Mucosa of rectum (tissue), 2 donors: ENCODE measurements around the gene CTTN.

Source experiments
- H3K27ac ChIP-seq, 2 donors: one replicate each; pipeline ENCODE4 v1.7.0; 2013; ENCODE audit warnings: inconsistent platforms in 2 of 2, low read depth in 2 of 2, low read length in 2 of 2
- H3K27me3 ChIP-seq, 2 donors: one replicate each; pipeline ENCODE4 v1.7.0; 2013; ENCODE audit warnings: low read length in 2 of 2; ENCODE audit not compliant: control insufficient read depth in 2 of 2, insufficient read depth in 2 of 2
- H3K36me3 ChIP-seq, 2 donors: one replicate each; pipeline ENCODE4 v1.7.0; 2013; ENCODE audit warnings: low read length in 2 of 2; ENCODE audit not compliant: control insufficient read depth in 2 of 2, insufficient read depth in 2 of 2
- H3K4me1 ChIP-seq, 2 donors: one replicate each; pipeline ENCODE4 v1.7.0; 2013; ENCODE audit warnings: low read length in 2 of 2, mild to moderate bottlenecking in 1 of 2; ENCODE audit not compliant: control insufficient read depth in 2 of 2, insufficient read depth in 2 of 2
- H3K4me3 ChIP-seq, 2 donors: one replicate each; pipeline ENCODE4 v1.7.0; 2013; ENCODE audit warnings: low read length in 2 of 2
- H3K9ac ChIP-seq, 2 donors: one replicate each; pipeline ENCODE4 v1.7.0; 2013; ENCODE audit warnings: low read length in 2 of 2, low read depth in 1 of 2, mild to moderate bottlenecking in 1 of 2
- H3K9me3 ChIP-seq, 2 donors: one replicate each; pipeline ENCODE4 v1.7.0; 2013; ENCODE audit warnings: low read length in 2 of 2; ENCODE audit not compliant: control insufficient read depth in 2 of 2
- donor health status: healthy.
- donor health status: Normal muscosa, but diverticular disease.

The CTTN gene

DNA sequence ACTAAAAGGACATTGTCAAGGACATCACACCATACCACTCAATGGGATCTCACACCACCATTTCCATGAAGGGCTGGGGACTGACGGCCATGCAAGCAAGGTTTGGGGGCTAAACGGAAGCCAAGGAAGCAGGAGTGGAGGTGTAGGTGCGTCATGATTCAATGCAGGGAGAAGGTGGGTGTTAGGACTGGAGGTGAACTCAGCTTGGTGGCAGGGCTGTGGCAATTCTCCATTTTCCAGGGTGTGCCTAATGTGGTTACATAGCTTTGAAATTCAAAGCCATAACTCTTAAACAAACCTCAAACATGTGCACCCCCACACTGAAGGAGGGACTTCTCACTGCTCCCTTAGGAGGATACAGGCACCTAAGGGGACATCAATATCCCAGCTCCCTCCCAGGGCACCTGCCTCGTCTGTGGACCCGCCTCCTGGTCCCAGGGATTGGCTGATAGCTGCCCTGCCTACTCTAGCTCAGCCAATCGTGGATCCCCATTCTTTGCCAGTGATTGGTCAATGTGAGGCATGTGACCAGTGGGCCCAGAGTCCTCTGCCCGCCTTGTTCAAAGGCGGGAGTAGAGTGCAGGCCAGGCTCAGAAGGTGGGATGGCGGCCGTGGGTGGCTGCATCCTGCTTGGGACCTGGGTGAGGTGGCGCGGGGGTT, 64.6 kb downstream of the CTTN start:
- no peak overlapping the region for H3K4me3 ChIP-seq
- no peaks in the 10 kb centered on the region for H3K9me3 ChIP-seq
- no peaks in the 10 kb centered on the region for H3K4me1 ChIP-seq
- H3K36me3 ChIP-seq, result no peaks in the 10 kb centered on the region
- no peak overlapping the region for H3K27ac ChIP-seq
- H3K27me3 ChIP-seq, result peaks cover 0 to 6% of the 10 kb centered on the region in 2 donors
- H3K9ac ChIP-seq, result no peak overlapping the region

- Histone ChIP-seq H3K4me1 (no peaks in the 10 kb centered on the region), H3K36me3 (no peaks in the 10 kb centered on the region), H3K9ac (no peak overlapping the region), H3K4me3 (no peak overlapping the region), H3K9me3 (no peaks in the 10 kb centered on the region), H3K27me3 (peaks cover 0 to 6% of the 10 kb centered on the region in 2 donors), H3K27ac (no peak overlapping the region)
These were observed 65.3 kb downstream of the CTTN start for GRCh38 chr11:70463478-70464255.

DNA sequence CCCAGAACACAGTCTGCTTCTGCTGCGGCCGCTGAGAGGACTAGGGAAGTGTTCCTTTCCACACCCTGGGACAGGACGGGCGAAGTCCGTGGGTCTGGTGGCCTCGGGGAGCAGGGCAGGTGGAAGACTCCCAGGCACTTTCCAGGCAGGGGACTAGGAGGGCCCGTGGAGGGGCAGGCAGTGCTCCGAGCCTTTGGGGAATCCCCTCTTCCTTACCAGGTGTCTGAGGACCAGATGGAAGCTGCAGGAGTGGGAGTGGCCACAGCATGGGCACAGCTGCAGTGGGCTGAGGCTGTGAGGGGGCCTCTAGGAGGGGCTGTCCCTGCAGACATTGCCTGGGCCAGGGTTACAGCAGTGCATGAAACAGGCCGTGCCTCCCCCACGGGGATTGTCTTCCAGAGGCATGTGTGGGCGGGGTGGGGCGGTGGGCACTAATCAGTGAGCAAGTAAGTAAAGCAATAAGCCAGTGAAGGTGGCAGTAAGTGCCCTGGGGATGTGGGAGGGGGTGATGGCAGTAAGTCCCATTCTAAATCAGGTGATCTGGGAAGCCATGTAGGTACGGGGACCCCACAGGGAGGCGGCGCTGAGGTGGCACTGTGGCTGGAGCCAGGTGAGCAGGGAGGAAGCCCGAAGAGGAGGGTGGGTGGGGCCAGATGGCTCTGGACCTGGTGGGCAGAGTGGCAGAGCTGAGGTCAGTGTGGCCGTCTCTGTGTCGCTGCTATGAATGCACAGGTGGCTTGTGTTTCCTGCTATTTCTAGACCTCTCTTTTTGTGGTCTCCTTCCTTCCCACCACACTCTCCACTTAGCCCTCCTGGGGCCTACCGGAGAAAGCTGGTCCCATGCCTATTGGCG, 66.4 kb downstream of the CTTN start:
- Histone ChIP-seq H3K27ac (no peak overlapping the region), H3K36me3 (no peaks in the 10 kb centered on the region), H3K9ac (no peak overlapping the region), H3K27me3 (peaks cover 0 to 6% of the 10 kb centered on the region in 2 donors), H3K4me3 (no peak overlapping the region), H3K9me3 (no peaks in the 10 kb centered on the region), H3K4me1 (no peaks in the 10 kb centered on the region)

GRCh38 chr11:70466154-70466553, 67.8 kb downstream of the CTTN start:
- Histone ChIP-seq H3K27me3 (peaks cover 0 to 6% of the 10 kb centered on the region in 2 donors), H3K4me3 (no peak overlapping the region), H3K9ac (no peak overlapping the region), H3K36me3 (no peaks in the 10 kb centered on the region), H3K9me3 (no peaks in the 10 kb centered on the region), H3K27ac (no peak overlapping the region), H3K4me1 (no peaks in the 10 kb centered on the region)

- no peaks in the 10 kb centered on the region for H3K36me3 ChIP-seq
- no peak overlapping the region for H3K27ac ChIP-seq
- H3K9me3 ChIP-seq, result no peaks in the 10 kb centered on the region
- H3K4me1 ChIP-seq, result no peaks in the 10 kb centered on the region
- H3K9ac ChIP-seq, result no peak overlapping the region
- H3K4me3 ChIP-seq, result no peak overlapping the region
- H3K27me3 ChIP-seq, result peaks cover 0 to 6% of the 10 kb centered on the region in 2 donors
These were observed 68.3 kb downstream of the CTTN start for GRCh38 chr11:70466596-70466995.

GRCh38 chr11:70467201-70468085, 69.1 kb downstream of the CTTN start:
- no peak overlapping the region for H3K9ac ChIP-seq

DNA sequence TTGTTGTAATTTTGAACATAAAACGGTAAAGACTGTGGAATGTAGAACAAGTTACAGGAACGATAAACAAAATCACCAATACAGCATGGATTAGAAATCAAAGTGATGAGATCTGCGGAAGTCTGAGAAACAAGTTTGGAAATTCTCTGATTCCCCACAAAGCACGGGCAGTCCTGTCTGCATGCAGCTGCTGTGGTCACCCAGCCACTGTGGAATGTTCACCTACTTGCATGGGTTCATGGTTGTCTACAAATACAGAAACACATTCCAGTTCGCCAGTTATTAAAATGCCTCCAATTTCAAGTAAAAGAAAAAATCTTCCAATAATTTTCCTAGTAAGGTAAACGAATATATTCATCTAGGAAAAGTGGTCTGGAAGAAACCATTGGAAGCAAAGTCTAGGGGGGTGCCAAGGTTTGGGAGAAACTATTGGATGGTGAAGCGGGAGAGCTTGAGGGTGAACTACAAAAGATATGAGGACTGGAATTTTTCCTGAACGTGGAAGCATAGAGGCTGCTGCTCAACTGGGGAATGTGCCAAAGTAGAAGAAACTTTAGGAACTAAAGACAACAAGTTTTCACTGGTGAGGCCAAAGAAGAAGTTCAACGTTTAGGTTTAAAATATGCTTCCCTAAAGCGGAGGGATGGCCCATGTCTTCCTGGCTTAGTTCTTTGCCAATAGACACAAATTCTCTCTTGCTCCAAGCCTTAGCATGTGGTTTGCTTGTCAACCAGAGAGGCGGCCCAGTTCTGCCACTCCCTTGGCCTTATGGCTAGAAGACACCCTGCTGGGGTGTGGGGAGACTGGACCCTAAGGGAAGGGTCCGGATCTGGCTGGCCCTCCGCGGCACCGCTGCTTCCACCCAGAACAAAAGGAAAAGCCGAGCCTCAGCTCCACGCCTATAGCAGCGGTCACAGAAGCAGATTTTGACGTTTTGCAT, 70.2 kb downstream of the CTTN start:
- H3K4me3 ChIP-seq, result no peak overlapping the region
- no peaks in the 10 kb centered on the region for H3K27me3 ChIP-seq
- H3K36me3 ChIP-seq, result peaks cover 0 to 5% of the 10 kb centered on the region in 2 donors
- no peaks in the 10 kb centered on the region for H3K9me3 ChIP-seq
- no peak overlapping the region for H3K9ac ChIP-seq
- no peak overlapping the region for H3K27ac ChIP-seq
- H3K4me1 ChIP-seq, result no peaks in the 10 kb centered on the region

More at GRCh38 chr11:70467201-70468085, 69.1 kb downstream of the CTTN start:
- Histone ChIP-seq H3K27ac (no peak overlapping the region), H3K36me3 (peaks cover 0 to 5% of the 10 kb centered on the region in 2 donors), H3K4me1 (no peaks in the 10 kb centered on the region), H3K4me3 (no peak overlapping the region), H3K9me3 (no peaks in the 10 kb centered on the region), H3K27me3 (no peaks in the 10 kb centered on the region)

DNA sequence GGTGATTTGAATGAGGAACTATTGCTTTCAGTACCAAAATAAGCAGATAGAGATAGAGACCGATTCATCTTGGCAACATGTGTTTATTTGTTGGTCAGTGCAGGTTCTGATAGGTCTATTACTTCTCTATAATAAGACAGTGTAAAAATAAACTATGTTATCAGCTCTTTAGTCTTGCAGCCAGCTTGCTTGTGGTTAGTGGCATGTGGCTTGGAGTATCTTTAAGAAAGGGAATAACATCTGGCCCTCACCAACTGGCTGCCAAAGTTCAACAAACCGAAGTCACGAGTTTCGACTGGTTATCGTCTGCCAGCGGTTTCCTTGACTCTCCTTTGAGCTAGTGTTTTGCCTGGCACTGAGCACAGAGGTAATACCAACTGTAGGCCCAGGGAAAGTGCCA, 71.8 kb downstream of the CTTN start:
- Histone ChIP-seq H3K4me1 (no peaks in the 10 kb centered on the region), H3K27me3 (no peaks in the 10 kb centered on the region), H3K9ac (no peak overlapping the region), H3K4me3 (no peak overlapping the region), H3K9me3 (no peaks in the 10 kb centered on the region), H3K27ac (no peak overlapping the region), H3K36me3 (peaks cover 0 to 5% of the 10 kb centered on the region in 2 donors)

- no peak overlapping the region for H3K27ac ChIP-seq
- H3K4me3 ChIP-seq, result no peak overlapping the region
- no peaks in the 10 kb centered on the region for H3K9me3 ChIP-seq
- H3K4me1 ChIP-seq, result no peaks in the 10 kb centered on the region
- H3K36me3 ChIP-seq, result peaks cover 0 to 5% of the 10 kb centered on the region in 2 donors
- H3K9ac ChIP-seq, result no peak overlapping the region
- H3K27me3 ChIP-seq, result no peaks in the 10 kb centered on the region
These were observed 72.9 kb downstream of the CTTN start for GRCh38 chr11:70471254-70471653.
